ENCODE data around the gene CUL3. TPM values are rescaled to one million over a fixed set of nuclear protein-coding genes. Genes with fewer than 3 reads are reported as not detected.

The CUL3 gene
- total and polyA plus RNA-seq, 10 of the 15 experiments (the other 5 are each of a cell fraction or from before 2014, with no cell fraction given): 22.0 to 95.4 (median 53.4) TPM

DNA sequence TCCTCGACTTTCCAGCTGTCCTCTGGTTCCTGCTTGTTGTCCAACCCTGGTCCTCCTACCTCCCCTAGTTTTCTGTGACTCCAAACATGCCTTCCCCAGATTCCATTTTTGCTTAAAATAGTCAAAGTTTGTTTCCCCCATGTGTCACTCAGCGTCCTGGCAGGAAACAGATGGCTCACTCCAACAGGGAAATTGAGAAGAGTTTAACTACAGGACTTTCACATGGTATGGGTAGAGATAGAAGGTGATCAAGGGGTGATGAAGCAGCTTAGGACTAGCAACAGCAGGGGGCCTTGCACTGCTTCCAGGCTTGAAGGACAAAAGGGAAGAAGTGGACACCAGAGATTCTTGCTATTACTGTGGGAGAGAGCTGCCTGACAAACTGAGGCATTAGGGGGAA lies 6.1 kb upstream of the CUL3 start:
- ChIA-PET CTCF (interaction anchor here (0.6 kb wide), 1 partner anchor 448 kb away, joined by 3 read pairs; no protein-coding TSS in a partner anchor), SMC1A (ENCODE audit: uncharacterized antibody, unreplicated experiment) (interaction anchor here (0.8 to 1.5 kb wide), 3 partner anchors 15 to 70 kb away, joined by 3 to 4 read pairs (median 3); no protein-coding TSS in a partner anchor), RAD21 (ENCODE audit: unreplicated experiment) (no interaction called here), POLR2A (interaction anchor here (0.5 kb wide), 1 partner anchor 34 kb away, joined by 3 read pairs; no protein-coding TSS in a partner anchor)
- Histone ChIP-seq H3K4me2 (ENCODE audit: control insufficient read depth, insufficient read depth) (no peak overlapping the region), H3K4me1 (ENCODE audit: control insufficient read depth, insufficient read depth, low read length) (no peaks in the 10 kb centered on the region; the same call in 1 of the 2 replicates), H3K36me3 (ENCODE audit: control insufficient read depth in 2 of 2, insufficient read depth in 2 of 2, low read length in 1 of 2) (no peaks in the 10 kb centered on the region), H4K20me1 (ENCODE audit: control insufficient read depth, insufficient read depth) (no peaks in the 10 kb centered on the region), H3K9ac (ENCODE audit: control insufficient read depth, insufficient read depth, low read length) (no peak overlapping the region), H3K4me3 (no peak overlapping the region), H3K27ac (ENCODE audit: control insufficient read depth, insufficient read depth) (no peak overlapping the region), H3K79me2 (ENCODE audit: control insufficient read depth, insufficient read depth, low read length) (no peaks in the 10 kb centered on the region), H2AFZ (ENCODE audit: control insufficient read depth, low read depth, low read length) (no peak overlapping the region), H3K9me3 (replicated peaks; ENCODE audit: control insufficient read depth, insufficient read depth, low read length) (no peaks in the 10 kb centered on the region), H3K27me3 (replicated peaks in 1 of 2; ENCODE audit: control insufficient read depth in 2 of 2, insufficient read depth in 2 of 2, low read length in 1 of 2) (no peaks in the 10 kb centered on the region)
- BruUV-seq (replicated peaks): no TSS peak
- ATAC-seq (no peak), FAIRE-seq (no peak), DNase-seq (ENCODE audit: low read depth, low spot score) (no peak)
- no peak for TF ChIP-seq LARP7 (IDR thresholded peaks at IDR 0.05)
- TF ChIP-seq, protein P1, sequence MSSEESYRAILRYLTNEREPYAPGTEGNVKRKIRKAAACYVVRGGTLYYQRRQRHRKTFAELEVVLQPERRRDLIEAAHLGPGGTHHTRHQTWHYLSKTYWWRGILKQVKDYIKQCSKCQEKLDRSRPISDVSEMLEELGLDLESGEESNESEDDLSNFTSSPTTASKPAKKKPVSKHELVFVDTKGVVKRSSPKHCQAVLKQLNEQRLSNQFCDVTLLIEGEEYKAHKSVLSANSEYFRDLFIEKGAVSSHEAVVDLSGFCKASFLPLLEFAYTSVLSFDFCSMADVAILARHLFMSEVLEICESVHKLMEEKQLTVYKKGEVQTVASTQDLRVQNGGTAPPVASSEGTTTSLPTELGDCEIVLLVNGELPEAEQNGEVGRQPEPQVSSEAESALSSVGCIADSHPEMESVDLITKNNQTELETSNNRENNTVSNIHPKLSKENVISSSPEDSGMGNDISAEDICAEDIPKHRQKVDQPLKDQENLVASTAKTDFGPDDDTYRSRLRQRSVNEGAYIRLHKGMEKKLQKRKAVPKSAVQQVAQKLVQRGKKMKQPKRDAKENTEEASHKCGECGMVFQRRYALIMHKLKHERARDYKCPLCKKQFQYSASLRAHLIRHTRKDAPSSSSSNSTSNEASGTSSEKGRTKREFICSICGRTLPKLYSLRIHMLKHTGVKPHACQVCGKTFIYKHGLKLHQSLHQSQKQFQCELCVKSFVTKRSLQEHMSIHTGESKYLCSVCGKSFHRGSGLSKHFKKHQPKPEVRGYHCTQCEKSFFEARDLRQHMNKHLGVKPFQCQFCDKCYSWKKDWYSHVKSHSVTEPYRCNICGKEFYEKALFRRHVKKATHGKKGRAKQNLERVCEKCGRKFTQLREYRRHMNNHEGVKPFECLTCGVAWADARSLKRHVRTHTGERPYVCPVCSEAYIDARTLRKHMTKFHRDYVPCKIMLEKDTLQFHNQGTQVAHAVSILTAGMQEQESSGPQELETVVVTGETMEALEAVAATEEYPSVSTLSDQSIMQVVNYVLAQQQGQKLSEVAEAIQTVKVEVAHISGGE (CRISPR knock-in tag; IDR thresholded peaks at IDR 0.05): no peak
- TF ChIP-seq PML (IDR thresholded peaks at IDR 0.05; ENCODE audit: low read length): no peak
- TF ChIP-seq EED (IDR thresholded peaks at IDR 0.05; ENCODE audit: low read depth): no peak
- no peak for TF ChIP-seq SMARCA5 (IDR thresholded peaks at IDR 0.05)
- TF ChIP-seq FOS (IDR thresholded peaks at IDR 0.05; ENCODE audit: borderline replicate concordance, extremely low read depth, insufficient read length): no peak
- TF ChIP-seq DPF2 (IDR thresholded peaks at IDR 0.05): no peak
- no peak for TF ChIP-seq SREBF1 (IDR thresholded peaks at IDR 0.05; ENCODE audit: low read length)
- no peak for TF ChIP-seq STAT3 (IDR thresholded peaks at IDR 0.05; ENCODE audit: low read depth, low read length)
- TF ChIP-seq, protein P2, sequence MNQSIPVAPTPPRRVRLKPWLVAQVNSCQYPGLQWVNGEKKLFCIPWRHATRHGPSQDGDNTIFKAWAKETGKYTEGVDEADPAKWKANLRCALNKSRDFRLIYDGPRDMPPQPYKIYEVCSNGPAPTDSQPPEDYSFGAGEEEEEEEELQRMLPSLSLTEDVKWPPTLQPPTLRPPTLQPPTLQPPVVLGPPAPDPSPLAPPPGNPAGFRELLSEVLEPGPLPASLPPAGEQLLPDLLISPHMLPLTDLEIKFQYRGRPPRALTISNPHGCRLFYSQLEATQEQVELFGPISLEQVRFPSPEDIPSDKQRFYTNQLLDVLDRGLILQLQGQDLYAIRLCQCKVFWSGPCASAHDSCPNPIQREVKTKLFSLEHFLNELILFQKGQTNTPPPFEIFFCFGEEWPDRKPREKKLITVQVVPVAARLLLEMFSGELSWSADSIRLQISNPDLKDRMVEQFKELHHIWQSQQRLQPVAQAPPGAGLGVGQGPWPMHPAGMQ (IDR thresholded peaks at IDR 0.05; ENCODE audit: borderline replicate concordance): no peak
- no peak for TF ChIP-seq KLF5 (IDR thresholded peaks at IDR 0.05; ENCODE audit: partially characterized antibody)
- in situ Hi-C loops (cut with MboI) (no loop called here), intact Hi-C loops (cut with micrococcal nuclease; ENCODE audit: unreplicated experiment) (no loop called here)
- 28% methylated on average over 2 of the region's 2 CpGs for WGBS (ENCODE audit: insufficient coverage, insufficient replicate concordance, low lambda C conversion rate, missing lambda C conversion rate)

All from GM12878 (cell line).